Measurements from ENCODE around the gene GTF2F1.

- TF ChIP-seq CTCF (IDR thresholded peaks at IDR 0.05) (no peak), EZH2 (IDR thresholded peaks at IDR 0.05; ENCODE audit: borderline replicate concordance, insufficient read depth, low read depth, low read length, poor library complexity, severe bottlenecking) (no peak)
These were observed 35.0 kb downstream of the GTF2F1 start for GRCh38 chr19:6358003-6358402.
